HG03175 (cell line): ENCODE data around the gene IKBKE.

Experiments used
- ATAC-seq: cut with Tn5 transposase; IDR thresholded peaks from one replicate; pipeline ENCODE4 v1.9.1; 2021; ENCODE audit warnings: mild to moderate bottlenecking, moderate library complexity; ENCODE audit not compliant: unreplicated experiment

The IKBKE gene

GRCh38 chr1:206469933-206470691 is at the start of gene IKBKE:
TSS of gene IKBKE (plus strand) at chr1:206470476. CDS start at chr1:206473228, 2,752 bp downstream.
- ATAC-seq = peak; percentile 70

DNA sequence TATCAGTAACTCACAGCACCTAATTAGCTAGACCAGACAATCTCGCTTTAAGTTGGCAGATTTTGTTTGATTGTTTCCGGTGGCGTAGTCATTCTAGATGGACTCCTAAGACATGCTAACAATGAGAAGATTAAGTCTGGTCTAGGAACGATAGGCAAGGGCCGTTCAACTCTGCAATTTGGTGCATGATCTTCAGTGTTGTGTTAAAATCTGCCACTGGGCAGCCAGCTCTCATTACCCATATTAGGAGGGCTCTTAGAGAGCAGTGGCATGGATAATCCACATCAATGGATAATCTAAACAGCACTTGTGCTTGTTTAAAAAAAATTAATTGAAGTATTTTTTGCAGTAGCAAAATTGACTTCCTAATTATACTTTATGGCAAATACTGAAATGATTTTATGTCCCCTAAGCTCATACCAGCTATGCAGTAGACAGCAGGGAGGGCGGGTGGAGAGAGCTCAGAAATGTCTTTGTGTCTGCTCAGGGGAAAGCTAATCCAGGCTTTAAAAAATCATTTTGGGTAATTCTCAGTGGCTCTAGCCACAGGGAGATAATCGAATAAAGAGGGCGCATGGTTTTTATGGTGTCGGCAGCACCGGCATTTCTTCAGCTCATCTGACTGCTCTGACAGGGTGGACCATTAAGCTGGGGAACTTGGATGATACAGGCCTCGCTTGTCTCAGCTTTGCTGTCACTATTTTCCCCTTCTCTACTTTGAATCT is 48.5 kb upstream of the IKBKE start:
- no peak for ATAC-seq

GRCh38 chr1:206422525-206422924 is 47.8 kb upstream of the IKBKE start:
- ATAC-seq = no peak

- no peak for ATAC-seq
Observed at GRCh38 chr1:206427291-206427690, 43.0 kb upstream of the IKBKE start.

- ATAC-seq = no peak
Observed at GRCh38 chr1:206429421-206429820, 40.9 kb upstream of the IKBKE start.

GRCh38 chr1:206430031-206430983 is 40.0 kb upstream of the IKBKE start:
- peak; percentile 98 for ATAC-seq

- no peak for ATAC-seq
Observed at GRCh38 chr1:206435445-206435844, 34.8 kb upstream of the IKBKE start.

GRCh38 chr1:206438554-206438953 is 31.7 kb upstream of the IKBKE start:
- ATAC-seq = no peak

GRCh38 chr1:206439205-206439604 is 31.1 kb upstream of the IKBKE start:
- no peak for ATAC-seq

GRCh38 chr1:206441336-206441967 is 28.8 kb upstream of the IKBKE start:
- ATAC-seq = no peak

DNA sequence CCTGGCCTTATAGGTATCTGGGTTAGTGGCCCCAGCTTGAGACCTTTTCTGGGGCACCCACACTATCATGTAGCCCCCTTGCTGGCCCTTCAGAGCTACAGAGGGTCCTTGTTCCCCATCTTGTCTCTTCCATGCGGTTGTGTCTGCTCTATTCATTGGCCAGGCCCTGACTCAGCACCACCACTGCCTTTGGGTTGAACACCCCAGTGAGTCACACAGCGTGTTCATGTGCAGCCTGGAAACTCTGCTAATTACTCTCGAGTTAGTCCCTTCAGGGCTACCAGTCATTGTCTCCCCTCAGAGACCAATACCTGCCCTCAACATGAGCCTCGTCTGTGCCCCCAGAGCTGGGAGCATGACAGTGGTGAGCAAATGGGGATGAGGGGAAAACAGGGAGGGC is 28.2 kb upstream of the IKBKE start:
- ATAC-seq = no peak

GRCh38 chr1:206445116-206445515 is 25.2 kb upstream of the IKBKE start:
- ATAC-seq = no peak

GRCh38 chr1:206445911-206446356 is 24.3 kb upstream of the IKBKE start:
- ATAC-seq = no peak

- no peak for ATAC-seq
Observed at GRCh38 chr1:206446688-206447421, 23.4 kb upstream of the IKBKE start.

GRCh38 chr1:206447422-206447765 is 22.9 kb upstream of the IKBKE start:
- no peak for ATAC-seq

GRCh38 chr1:206447792-206448191 is 22.5 kb upstream of the IKBKE start:
- ATAC-seq = no peak

GRCh38 chr1:206448471-206448870 is 21.8 kb upstream of the IKBKE start:
- no peak for ATAC-seq

DNA sequence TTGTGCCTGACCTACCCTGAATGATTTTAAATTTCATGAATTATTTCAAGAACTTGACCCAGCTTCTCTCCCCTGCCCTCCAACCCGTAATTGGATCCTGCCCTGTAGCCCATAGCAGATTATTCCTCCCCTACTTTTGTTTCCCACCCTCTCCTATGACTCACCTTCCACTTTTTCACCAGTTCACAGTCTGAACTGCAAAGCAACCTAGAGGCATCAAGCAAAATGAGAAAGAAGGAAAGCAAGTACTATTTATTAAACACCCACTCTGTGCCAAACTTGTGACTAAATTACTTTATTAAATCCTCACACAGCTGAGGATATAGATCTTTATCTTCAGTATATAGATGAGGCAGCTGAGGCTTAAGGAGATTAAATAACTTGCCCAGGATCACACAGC is 20.7 kb upstream of the IKBKE start:
- ATAC-seq = no peak

- no peak for ATAC-seq
Observed at GRCh38 chr1:206450281-206450680, 20.0 kb upstream of the IKBKE start.

- no peak for ATAC-seq
Observed at GRCh38 chr1:206451134-206451686, 19.1 kb upstream of the IKBKE start.
